NCI-H1105 treated with DMSO at 0.1 percent for 48 hours (cell line): ENCODE measurements around the gene TPBGL.

Experiments
- DNase-seq: peaks from one replicate; lab custom pipeline; 2025; lab: John Stamatoyannopoulos, UW

TPBGL gene

DNA sequence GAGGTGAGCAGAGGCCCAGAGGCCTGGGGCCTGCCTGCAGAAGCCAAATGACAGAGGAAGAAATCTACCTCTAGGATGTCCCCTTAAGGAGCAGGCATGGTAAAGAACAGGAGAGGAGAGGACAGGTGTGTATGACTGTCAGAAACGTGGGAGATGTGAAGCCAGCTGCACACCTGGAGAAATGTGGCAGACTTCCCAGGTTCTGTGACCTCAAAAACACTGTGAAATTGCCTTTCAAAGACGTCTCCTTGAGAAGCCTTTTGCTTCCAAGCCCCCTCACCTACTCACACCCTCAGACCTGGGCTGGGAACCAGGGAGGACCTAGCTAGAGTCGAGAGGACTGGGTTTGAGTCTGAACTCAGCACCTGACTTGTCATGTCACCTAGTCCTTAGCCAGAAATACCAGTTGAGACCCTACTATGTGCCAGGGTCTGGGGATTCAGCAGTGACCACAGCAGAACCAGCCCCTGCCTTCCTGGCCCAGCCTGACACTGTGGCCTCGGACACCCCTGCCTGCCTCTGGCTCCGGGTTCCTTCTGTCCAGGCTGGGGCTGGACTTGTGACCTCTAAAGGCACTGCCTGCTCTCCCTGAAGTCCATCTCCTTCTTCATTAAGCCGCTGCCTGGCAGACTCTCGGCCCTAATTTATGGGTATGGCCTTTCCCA lies 5.6 kb downstream of the TPBGL start:
- DNase-seq, result no peak

DNA sequence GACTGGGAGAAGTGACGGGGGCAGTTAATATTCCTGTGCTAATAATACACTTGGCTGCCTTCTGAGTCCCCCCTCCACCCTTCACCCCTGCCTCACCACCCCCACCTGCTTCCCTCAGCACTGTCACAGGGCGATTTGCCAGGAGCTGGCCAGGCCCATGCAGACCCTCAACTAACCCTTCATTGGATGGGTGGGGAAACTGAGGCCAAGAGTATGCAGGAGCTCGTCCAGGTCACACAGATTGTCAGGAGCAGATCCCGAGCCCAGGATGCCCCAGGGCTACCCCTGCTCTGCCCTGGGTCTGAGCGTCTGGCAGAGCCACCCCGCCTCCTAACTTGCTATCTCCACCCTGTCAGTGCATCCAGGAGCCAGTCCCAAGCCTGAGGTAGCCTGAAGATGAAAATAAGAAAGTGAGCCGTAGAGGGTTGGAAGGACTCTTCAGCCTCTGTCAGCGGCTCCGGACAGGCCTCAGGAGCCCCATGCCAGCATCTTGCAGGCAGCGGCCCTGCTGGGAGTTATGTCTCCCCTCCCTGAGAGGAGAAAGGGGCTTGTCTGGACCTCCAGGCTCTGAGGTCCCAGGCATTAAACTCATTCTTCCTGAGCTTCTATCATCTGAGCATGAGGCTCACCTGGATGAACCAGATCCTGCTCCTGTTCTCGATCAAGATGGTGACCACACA lies 6.2 kb downstream of the TPBGL start:
- DNase-seq, result no peak

DNA sequence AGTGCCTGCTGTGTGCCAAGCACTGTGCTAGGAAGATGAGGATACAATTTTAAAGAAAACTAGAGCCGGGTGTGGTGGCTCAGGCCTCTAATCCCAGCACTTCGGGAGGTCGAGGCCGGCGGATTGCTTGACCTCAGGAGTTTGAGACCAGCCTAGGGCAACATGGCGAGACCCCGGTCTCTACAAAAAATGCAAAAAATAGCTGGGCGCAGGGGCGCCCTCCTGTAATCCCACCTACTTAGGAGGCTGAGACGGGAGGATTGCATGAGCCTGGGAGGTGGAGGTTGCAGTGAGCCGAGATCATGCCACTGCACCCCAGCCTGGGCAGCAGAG lies 8.3 kb downstream of the TPBGL start:
- no peak for DNase-seq

DNA sequence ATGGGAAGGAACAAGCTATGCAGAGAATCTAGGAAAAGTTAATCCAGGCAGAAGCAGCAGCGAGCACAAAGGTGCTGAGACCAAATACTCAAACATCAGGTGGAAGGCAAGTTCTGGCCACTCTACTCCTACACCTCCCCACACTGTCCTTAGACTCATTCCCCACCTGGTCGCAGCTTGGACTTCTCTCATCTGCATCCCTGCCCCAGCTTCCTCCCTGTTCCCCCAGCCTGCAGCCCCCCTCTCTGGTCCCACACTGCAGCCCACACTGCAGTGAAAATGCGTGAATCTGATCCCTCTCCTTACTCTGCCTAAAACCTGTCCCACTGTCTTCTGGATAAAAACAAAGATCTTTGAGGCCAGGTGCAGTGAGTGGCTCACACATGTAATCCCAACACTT lies 9.1 kb downstream of the TPBGL start:
- DNase-seq, result no peak

DNA sequence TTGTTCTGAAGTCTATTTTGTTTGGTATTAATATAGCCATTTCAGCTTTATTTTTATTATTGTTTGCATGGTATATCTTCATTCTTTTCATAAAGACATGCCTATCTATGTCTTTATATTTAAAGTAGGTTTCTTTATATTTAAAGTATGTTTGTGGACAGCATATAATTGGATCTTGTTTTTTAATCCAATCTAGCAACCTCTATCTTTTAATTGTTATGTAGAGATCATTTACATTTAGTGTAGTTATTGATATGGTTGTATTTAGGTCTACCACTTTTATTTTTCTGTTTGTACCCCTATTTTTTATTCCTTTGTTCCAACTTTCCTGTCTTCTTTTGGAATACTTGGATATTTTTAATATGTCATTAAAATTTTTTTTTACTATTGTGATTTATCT lies 13.8 kb downstream of the TPBGL start:
- no peak for DNase-seq

DNA sequence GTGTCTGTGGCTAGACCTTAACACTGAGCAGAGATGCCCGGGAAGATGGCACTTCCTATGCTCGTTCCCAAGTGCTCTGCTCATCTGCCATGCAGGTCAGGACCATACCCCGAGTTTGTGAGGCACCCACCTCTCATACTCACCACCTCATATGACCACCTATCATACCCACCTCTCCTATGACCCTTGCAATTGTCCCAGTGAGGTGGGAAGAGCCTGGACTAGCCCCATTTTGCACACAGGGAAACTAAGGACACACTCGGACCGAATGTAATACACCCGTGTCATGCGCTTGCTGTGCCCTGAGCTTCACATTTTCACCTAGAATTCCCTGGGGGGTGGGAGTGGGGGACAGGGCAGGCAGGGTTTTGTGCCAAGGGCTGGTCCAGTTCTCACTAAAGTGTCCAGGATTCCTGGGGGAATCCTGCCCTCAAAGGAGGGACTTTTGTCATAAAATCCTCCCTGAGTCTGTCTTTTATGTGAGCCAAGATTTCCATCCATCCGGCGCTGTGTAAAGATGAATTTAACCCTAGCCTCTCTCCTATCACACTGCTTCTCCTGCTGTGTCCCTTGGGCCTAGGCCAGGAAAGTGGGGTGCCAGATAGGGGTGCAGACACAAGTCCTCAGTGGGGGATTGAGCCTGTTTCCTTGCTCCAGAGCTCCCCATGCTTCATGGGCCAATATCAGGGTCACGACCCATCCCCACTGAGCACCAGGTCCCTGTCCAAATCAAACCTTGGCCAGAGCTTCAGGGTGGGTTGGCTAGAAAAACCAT lies 20.0 kb downstream of the TPBGL start:
- DNase-seq, result no peak

DNA sequence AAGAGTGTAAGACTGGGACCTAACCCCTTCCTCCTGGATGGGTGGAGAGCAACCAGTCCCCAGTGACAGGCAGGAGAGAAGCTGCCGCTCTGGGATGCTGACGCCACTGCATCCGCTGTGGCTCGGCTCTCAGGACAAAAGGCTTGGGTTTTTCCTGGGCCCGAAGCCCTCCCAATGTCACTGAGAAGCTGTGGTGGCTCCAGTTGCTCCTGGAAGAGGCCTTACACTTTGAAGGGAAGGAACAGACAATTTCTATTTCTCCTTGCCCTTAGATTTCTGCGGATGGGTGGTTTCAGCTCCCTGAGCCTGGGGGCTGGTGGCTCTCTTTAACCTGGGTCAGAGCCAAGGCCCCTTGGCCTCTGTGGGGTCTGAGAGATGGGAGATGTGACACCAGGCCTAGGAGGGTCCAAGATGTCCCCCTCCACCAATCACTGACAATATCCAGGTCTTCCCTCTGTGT lies 21.4 kb downstream of the TPBGL start:
- no peak for DNase-seq

DNA sequence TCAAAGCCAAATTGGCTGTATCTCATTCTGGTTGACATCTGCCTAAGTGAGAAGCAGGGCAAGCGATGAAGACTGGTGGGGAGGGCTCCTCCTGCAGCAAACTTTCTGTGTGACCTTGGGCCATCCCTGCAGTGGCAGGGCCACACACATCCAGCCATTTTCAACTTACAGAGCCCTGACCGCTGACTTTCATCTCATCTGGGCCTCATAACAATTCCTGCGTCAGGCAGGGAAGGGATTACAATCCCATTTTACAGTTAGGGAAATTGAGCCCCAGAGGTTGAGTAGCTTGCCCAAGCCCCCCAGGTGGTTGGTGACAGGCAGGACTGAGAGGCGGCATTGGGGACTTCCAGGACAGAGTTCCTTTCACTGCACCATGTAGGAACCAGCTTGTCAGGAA lies 21.9 kb downstream of the TPBGL start:
- DNase-seq, result no peak

DNA sequence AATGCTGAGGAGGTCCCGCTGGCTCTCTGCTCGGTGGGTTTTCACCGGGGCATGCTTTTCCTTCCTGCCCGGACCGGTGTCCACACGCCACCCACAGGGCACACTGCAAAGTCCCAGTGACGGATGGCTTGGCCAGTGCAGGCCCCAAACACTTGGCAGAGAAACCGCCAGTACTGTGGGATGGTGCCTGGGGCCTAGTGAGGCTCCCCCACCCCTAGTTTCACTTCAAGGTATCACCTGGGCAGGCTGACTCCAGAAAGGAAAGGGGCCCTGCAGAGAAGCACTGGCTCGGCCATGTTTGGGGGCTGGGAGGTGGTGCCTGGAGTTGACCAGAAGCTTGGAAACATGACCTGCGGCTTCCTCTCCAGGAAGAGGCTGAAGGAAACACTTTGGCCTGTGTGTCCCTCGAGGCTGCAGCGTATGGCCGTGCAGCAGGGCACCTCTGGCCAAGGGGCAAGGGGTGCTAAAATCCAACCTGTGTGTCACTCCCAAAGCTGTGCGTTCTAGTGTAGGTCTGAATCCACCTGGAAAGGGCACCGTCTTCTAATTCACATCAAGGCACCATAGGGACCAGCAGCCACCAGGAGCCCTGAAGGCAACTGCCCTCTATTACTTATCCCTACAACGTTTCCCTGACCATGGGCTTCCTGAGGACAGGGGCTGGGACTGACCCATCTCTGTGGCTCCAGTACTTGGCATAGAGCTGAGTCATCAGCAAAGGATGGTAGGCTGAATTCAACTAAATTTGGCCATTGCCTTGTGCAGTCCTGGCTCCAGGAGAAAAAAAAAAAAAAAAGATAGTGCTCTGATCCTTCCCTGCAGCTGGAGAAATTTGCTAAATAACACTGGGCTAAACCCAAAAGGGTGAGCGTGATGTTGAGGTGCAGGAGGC lies 22.6 kb downstream of the TPBGL start:
- DNase-seq, result no peak

DNA sequence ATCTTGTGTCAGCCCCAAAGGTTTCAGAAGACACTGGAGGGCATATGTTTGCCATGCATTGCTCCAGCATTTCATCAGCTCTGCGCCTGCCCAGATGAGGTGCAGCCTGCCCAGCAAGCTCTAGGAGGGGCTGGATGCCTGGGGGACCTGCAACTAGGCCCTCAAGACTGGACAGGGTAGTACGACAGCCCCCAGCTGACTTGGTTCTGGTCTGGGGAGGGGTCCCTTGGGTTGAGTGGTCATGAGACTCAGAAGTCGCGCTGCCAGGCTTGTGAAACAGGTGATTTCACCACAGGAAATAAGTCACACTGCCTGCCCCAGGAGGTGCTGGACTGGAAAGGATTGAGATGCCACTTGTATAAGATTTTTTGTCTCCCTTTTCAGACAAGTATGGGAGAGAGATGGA lies 23.4 kb downstream of the TPBGL start:
- no peak for DNase-seq

DNA sequence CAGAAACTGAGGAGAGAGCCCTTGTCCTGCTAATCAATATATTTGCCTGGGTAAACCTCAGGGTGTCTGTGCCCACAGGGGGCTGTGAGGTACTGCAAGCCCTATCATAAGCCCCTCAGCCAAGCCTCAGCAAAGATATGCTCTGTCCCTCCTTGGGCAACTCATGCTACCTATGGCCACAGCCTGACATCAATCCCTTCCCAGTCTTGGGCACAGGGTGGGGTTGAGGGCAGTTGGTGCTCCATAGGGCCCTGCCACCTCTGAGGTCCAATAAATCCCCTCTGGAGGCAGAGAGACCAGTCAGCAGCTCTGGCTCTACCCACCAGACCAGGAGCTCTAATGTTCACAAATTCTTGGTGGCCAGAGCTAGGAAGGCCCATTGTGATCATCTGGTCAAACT lies 23.8 kb downstream of the TPBGL start:
- DNase-seq, result no peak

DNA sequence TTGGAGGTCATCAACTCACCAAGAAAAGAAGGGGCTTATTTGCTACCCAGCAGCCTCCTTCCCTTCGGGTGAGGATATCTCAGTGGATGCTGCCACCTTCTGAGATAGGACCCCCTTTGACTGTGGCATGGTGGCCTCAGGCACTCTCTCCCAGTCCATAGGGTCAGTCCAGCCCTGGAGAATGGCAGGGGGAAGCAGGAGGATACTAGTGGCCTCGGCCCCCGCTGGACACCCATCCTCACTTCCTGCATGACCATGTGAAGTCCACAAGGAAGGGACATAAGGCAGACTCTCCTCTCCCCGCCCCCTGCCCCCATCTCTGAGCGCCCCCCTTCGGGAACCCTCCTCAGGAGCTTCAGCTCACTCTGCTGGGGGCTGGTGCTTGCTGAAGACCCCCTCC lies 24.4 kb downstream of the TPBGL start:
- DNase-seq, result no peak

DNA sequence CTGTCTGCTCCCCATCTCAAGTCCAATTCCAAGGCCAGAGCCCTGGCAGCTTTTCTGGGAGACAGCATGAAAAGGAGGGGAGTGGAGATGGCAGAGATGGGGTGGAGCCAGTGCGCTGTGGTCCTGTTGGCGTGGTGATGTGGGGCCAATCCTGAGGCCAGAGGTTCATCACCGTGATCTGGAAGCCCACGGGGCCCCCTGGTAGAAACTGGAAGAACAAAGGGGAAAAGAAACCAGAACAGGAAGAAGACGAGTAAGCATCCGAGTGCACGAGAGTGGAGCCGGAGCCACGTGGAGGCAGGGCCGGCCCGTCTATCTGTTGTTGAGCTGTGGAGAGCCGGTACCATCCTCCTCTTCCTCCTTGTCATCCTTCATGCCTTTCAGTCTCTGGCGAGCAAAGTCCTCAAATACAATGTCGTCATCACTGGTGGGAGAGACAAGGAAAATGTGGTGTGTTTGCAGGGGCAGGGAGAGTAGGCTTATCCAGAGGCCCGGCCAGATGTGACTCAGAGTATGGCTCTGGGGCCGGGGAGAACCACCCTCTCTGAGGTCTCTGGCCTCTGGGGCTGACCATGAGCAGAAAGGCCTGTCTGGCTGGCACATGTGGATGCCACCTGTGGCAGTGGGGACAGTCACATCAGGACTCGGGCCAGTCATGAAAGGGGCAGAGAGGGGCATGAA lies 25.4 kb downstream of the TPBGL start:
- no peak for DNase-seq

DNA sequence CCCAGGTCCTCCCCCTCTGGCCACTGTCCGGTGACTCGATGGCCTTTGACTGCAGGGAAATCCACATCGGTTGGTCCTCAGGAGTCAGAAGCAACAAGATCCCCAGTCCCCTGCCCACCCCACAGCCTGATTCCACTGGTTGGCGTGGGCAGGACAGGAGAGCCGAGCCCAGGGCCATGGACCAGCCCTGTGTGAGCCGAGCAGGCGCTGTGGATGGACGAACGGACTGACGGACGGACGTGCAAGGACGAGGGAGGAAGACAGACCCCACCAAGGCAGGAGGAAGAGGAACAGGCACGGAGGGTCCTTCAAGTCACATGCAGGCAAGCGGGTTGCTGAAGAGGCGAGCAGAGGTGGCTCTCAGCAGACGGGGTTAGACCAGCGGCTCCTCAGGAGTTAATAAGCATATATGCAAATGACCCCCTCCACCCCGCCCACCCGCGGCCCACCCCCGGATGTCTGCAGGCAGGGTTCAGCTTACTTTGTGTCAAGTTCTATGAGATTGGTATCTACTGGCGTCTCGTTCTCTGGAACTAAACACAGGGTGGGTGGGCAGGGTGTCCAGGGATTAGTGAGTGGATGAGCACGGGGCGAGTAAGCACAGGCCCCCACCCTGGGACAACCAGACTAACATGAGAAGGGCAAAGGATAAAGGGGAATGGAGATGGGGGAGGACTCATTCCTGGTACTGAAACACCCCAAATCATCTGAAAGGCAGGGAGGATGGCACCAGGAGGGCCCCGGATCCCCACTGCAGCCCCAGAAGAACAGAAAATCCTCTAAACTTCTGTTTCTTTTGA lies 26.8 kb downstream of the TPBGL start:
- DNase-seq, result no peak

DNA sequence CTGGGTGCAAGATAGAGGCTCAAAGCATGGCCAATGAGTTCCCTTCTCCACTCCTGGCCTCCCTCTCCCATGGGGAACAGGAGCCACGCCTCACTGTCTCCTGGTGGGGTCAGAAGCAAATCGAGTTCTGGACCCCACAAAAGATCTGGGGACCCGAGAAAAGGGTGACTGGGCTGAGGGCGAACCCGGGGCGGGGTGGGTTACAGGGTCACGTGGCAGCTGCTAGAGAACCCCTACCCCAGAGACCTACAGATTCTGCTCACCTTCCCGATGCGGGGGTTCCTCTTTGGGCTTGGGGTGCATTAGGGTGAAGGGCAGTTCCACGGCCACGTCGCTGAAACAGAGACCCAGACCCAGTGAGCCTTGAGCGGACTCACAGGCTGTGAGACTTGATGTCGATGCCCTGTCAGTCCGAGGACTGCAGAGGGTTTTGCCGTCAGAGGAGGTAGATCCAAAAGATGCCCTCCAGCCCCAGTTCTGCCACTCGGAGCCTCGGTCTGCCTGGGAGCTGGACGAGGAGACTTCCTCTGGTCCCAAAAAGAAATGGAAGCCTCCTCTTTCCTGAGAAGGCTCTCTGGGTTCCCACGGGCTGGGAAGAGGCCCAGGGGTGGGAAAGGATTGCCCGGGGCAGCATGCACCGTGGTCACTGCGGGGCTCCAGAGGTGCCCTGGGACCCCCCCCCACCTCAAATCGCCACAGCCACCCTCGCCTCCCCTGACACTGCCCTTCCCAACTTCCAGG lies 28.2 kb downstream of the TPBGL start:
- DNase-seq, result no peak

DNA sequence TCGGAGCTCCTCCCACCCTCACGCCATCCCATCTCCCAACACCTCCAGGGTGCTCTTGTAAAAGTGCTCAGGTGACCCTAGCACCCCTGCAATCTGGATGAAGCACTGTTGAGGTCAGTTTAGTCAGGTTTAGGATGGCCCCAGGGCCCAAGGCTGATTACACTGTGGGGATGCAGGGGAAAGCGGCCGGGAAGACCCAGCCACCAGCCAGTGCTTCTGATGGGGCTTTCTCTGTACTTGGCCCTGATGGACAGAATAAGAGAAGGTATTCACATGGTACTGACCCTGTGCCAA lies 28.7 kb downstream of the TPBGL start:
- DNase-seq, result no peak

DNA sequence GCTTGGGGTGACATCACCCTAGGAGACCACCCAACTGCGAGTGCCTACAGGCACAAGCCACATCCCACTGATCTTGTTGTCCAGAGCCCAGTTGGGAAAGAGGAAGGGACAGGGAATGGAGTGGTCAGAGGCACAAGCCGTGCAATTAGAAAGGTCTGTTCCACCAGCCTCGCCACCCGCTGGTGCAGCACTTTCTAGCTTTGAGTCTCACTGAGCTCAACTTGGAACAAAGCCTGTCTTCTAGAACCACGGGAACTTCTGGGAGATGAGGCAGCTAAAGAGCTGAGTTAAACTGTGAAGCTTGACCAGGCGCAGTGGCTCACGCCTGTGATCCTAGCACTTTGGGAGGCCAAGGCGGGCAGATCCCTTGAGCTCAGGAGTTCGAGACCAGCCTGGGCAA lies 29.3 kb downstream of the TPBGL start:
- no peak for DNase-seq

DNA sequence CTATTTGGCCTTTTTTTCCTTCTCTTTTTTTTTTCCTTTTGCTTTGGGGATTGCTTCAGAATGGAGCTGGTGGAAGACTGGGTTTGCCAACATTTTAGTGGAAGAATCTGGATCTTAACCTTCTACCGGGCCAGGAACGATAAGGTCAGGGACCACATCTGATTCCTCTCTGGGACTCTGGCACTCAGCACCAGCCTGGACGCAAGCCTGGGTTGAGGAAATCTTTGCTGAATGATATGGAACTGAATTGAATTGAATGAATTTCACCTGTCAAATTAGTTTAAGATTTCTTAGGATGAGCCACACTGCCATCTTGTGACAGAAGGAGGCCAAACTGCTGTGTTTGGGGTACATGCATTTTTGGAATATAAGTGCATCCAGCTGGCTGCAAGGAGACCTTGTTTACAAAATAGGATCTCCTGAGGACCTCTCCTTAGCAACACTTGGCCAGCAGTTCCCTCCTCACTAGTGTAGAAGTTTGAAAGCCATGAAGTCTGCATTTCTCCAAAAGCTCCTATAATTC lies 30.4 kb downstream of the TPBGL start:
- DNase-seq, result peak; percentile 37

DNA sequence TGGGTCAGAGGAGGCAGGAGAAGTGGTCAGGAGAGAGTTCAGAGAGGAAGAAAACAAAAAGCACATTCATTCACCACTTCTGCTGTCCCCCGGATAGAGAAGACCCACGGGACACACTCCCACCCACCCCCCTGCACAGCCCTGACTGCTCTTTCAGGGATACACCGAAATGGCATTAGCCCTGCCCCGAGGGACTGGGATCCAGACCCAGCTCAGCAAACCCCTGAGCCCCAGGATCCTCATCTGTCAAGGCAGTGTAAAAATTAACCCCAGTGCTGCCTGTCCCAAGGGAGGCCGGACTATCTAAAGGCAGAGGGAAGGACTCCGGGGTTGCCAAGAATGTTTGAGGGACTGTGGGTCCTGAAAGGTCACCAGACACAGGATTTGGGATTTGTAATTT lies 31.2 kb downstream of the TPBGL start:
- DNase-seq, result no peak

DNA sequence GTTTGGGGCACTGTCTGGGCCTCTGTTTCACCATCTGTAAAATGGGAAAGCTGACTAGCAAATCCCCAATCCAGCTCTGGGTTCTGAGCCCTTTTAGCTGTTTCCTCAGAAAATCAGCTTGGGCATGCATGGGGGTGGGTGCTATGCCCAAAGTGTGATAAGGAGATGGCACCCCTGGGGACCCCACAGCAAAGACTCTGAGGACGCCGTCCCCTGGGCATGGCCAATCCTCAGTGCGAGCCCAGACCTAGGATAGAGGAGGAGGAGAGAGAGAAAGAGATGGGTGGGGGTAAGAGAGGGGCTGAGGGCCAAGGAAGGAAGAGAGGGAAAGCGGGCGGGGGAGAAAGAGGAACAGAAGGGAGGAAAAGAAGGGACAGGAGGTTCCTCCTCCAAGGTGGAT lies 31.8 kb downstream of the TPBGL start:
- DNase-seq, result no peak
